H1 (cell line): ENCODE measurements around the gene PDIA5. TPM values are rescaled to one million over a fixed set of nuclear protein-coding genes. Genes with fewer than 3 reads are reported as not detected.

ENCODE experiments used
- CEBPB ChIP-seq: IDR thresholded peaks from 2 replicates; pipeline ENCODE4 v1.6.1; 2012; ENCODE audit warnings: low read depth, low read length
- EGR1 ChIP-seq: IDR thresholded peaks from 2 replicates; pipeline ENCODE4 v1.6.1; 2011; ENCODE audit warnings: low read depth, low read length, borderline replicate concordance
- FOSL1 ChIP-seq: IDR thresholded peaks from 2 replicates; pipeline ENCODE4 v1.6.1; 2011; ENCODE audit warnings: mild to moderate bottlenecking, low read depth, low read length, moderate library complexity; ENCODE audit not compliant: insufficient read depth
- POLR2A ChIP-seq, 2 experiments: IDR thresholded peaks; 1 replicate in 1 of 2; 2 replicates in 1 of 2; pipeline ENCODE4 v1.6.1; 2011; ENCODE audit warnings: low read depth in 2 of 2, low read length in 2 of 2, mild to moderate bottlenecking in 2 of 2; ENCODE audit errors: control extremely low read depth in 1 of 2
- RAD21 ChIP-seq, 2 experiments: IDR thresholded peaks in 1 of 2; conservative IDR thresholded peaks in 1 of 2; 2 replicates each; pipeline ENCODE4 v1.6.1; 2011; ENCODE audit warnings: low read depth in 2 of 2, low read length in 2 of 2, improper control_type of control experiment in 1 of 2, inconsistent platforms in 1 of 2, mild to moderate bottlenecking in 1 of 2, moderate library complexity in 1 of 2
- RNF2 ChIP-seq: fragments of 200-900, 300-1000 bp; sonication (generic); IDR thresholded peaks from 2 replicates; pipeline ENCODE4 v1.7.1; 2016; ENCODE audit warnings: borderline replicate concordance, low read depth, mild to moderate bottlenecking, antibody characterized with exemption, low read length; ENCODE audit not compliant: poor library complexity, severe bottlenecking; ENCODE audit errors: missing control alignments
- SIN3A ChIP-seq, 2 experiments: IDR thresholded peaks in 1 of 2; conservative IDR thresholded peaks in 1 of 2; 2 replicates each; pipeline ENCODE4 v1.6.1; 2011 to 2012; ENCODE audit warnings: low read length in 2 of 2, improper control_type of control experiment in 1 of 2, low read depth in 1 of 2, mild to moderate bottlenecking in 1 of 2
- TAF1 ChIP-seq: IDR thresholded peaks from 2 replicates; pipeline ENCODE4 v1.6.1; 2011; ENCODE audit warnings: mild to moderate bottlenecking, low read depth, low read length
- TAF7 ChIP-seq: optimal IDR thresholded peaks from 2 replicates; pipeline ENCODE3; 2011; ENCODE audit warnings: low read depth, mild to moderate bottlenecking, inconsistent platforms, low read length, moderate library complexity, borderline replicate concordance
- polyA plus RNA-seq, 7 experiments: library from polyadenylated mRNA; depleted of rRNA in 3 of 7; stranded (reverse) in 5 of 7; unstranded in 2 of 7; fragments of >200 nt in 5 of 7; fragments of 200-250 nt in 2 of 7; gene quantifications; 1 replicate in 5 of 7; 2 replicates in 1 of 7; 4 replicates in 1 of 7; pipeline versions ENCODE4 v1.2.1 to v1.2.3, GENCODE V29; 2011 to 2013; ENCODE audit warnings: missing spikeins in 2 of 7, mixed read lengths in 2 of 7
- total RNA-seq: library from RNA; stranded (reverse); fragmentation: NEBNext Ultra II Directional; extraction: Animal tissue kit (Norgen Biotek cat#: 25700); gene quantifications from 2 replicates; pipeline ENCODE4 v1.2.1, GENCODE V29; 2021

Gene PDIA5
- total and polyA plus RNA-seq, 2 of the 8 experiments (the other 6 are each of a cell fraction or from before 2014, with no cell fraction given): 18.2 to 32.8 TPM

GRCh38 chr3:123027292-123028232 is 39.3 kb upstream of the PDIA5 start, which contains the start of gene SEMA5B (continued):
- TF ChIP-seq SIN3A (conservative IDR thresholded peaks at IDR 0.05 in 1 of 2, IDR thresholded peaks at IDR 0.05 in 1 of 2; ENCODE audit: low read depth in 1 of 2, low read length in 2 of 2) (no peak), RAD21 (IDR thresholded peaks at IDR 0.05 in 1 of 2, conservative IDR thresholded peaks at IDR 0.05 in 1 of 2; ENCODE audit: low read depth in 2 of 2, low read length in 2 of 2) (peak in 1 of 2 experiments; percentile 3; a peak in 1 of 4 replicates), POLR2A (IDR thresholded peaks at IDR 0.05; ENCODE audit: control extremely low read depth in 1 of 2, low read depth in 2 of 2, low read length in 2 of 2) (0 out of 3 replicates have a peak, but pooled peaks of 1 of the 2 experiments have one; percentile 19), FOSL1 (no peak), TAF7 (peak; percentile 61), EGR1 (peak; percentile 32; the same call in 1 of the 2 replicates), RNF2 (peak; percentile 42), TAF1 (no peak), CEBPB (no peak)
- TF ChIP-seq, all 59 proteins: peak for 16
